ENCODE results near the gene RNF130. TPM values are rescaled to one million over a fixed set of nuclear protein-coding genes. Genes with fewer than 3 reads are reported as not detected.

Gene RNF130
- total and polyA plus RNA-seq, 2 of the 13 experiments (the other 11 are each of a cell fraction or from before 2014, with no cell fraction given): 28.2 to 28.3 TPM

DNA sequence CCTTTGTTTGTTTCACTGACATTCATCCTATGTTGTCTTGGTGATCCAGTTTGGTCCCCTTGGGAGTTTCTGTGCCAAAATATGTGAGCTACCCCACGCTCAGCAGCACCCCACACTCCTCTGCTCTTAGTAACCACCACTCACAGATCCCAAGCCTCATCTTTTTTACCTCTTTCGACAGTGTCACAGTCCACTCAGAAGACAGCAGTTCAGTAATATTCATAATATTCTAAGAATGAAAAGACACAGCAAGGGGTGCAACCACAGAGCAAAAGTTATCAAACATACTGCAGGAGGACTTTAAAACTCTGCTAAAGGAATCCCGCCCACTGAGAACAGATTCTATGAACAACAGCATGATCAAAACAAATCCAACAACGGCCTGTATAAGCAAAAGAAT is 28.2 kb downstream of the RNF130 start (continued):
- no peak for TF ChIP-seq CBX2 (IDR thresholded peaks at IDR 0.05; ENCODE audit: low read depth, low read length)
- no peak for TF ChIP-seq CBX2 (CRISPR knock-in tag; IDR thresholded peaks at IDR 0.05; ENCODE audit: low read depth)

- DNase-seq (ENCODE audit: low spot score): no peak
- Histone ChIP-seq H3K79me2 (ENCODE audit: insufficient read depth, low read length) (peaks cover 2% of the 10 kb centered on the region), H3K9me3 (ENCODE audit: low read length) (no peaks in the 10 kb centered on the region), H4K20me1 (ENCODE audit: insufficient read depth, low read length) (no peaks in the 10 kb centered on the region), H3K4me1 (ENCODE audit: insufficient read depth, low read length) (no peaks in the 10 kb centered on the region), H3K4me3 (replicated peaks in 1 of 3; ENCODE audit: insufficient read depth in 1 of 3, low read depth in 2 of 3, low read length in 3 of 3) (no peak overlapping the region), H3K27ac (ENCODE audit: extremely low read length, insufficient read depth, low read length) (no peak overlapping the region), H2AFZ (ENCODE audit: low read length) (no peak overlapping the region), H3K36me3 (replicated peaks in 1 of 2; ENCODE audit: control insufficient read depth in 1 of 2, insufficient read depth in 2 of 2, low read length in 2 of 2) (peaks cover 2 to 10% of the 10 kb centered on the region in 2 experiments; a peak in 4 of 5 replicates), H3K9ac (ENCODE audit: insufficient read depth, low read depth, low read length) (no peak overlapping the region), H3K27me3 (ENCODE audit: control insufficient read depth in 1 of 2, insufficient read depth in 2 of 2, low read length in 2 of 2) (no peaks in the 10 kb centered on the region), H3K4me2 (ENCODE audit: low read depth, low read length) (no peak overlapping the region)
- CTCF ChIA-PET (ENCODE audit: low intra/inter-chr PET ratio, low total read pairs): no interaction called here
- no peak for ATAC-seq
- 95% methylated on average over 15 of the region's 15 CpGs for WGBS (ENCODE audit: low lambda C conversion rate)
- no peak for FAIRE-seq
- in situ Hi-C loops (cut with HindIII; ENCODE audit: extremely low pct_ligation_motif_present, low pct_unique_long_range_greater_than_20kb) (no loop called here), intact Hi-C loops (cut with micrococcal nuclease; ENCODE audit: unreplicated experiment) (loop anchor here (1.0 kb wide), 1 partner anchor 9 kb away; no protein-coding TSS in a partner anchor)
- POLR2A ChIA-PET: no interaction called here
- no peak for TF ChIP-seq ZBTB38 (CRISPR knock-in tag; IDR thresholded peaks at IDR 0.05)
- TF ChIP-seq NCOR1 (IDR thresholded peaks at IDR 0.05; ENCODE audit: borderline replicate concordance, low read length): no peak
- no peak for TF ChIP-seq ZBTB4 (CRISPR knock-in tag; IDR thresholded peaks at IDR 0.05; ENCODE audit: borderline replicate concordance)
- TF ChIP-seq RARG (CRISPR knock-in tag; IDR thresholded peaks at IDR 0.05; ENCODE audit: low read depth): no peak
- no peak for TF ChIP-seq ZNF556 (CRISPR knock-in tag; IDR thresholded peaks at IDR 0.05; ENCODE audit: borderline replicate concordance)
- TF ChIP-seq SP140L (CRISPR knock-in tag; IDR thresholded peaks at IDR 0.05; ENCODE audit: borderline replicate concordance): no peak
- TF ChIP-seq, protein P1, sequence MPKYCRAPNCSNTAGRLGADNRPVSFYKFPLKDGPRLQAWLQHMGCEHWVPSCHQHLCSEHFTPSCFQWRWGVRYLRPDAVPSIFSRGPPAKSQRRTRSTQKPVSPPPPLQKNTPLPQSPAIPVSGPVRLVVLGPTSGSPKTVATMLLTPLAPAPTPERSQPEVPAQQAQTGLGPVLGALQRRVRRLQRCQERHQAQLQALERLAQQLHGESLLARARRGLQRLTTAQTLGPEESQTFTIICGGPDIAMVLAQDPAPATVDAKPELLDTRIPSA (CRISPR knock-in tag; IDR thresholded peaks at IDR 0.05; ENCODE audit: borderline replicate concordance): no peak
- TF ChIP-seq ADNP (CRISPR knock-in tag; IDR thresholded peaks at IDR 0.05): no peak
- TF ChIP-seq ARHGAP35 (CRISPR knock-in tag; IDR thresholded peaks at IDR 0.05; ENCODE audit: borderline replicate concordance): no peak
- TF ChIP-seq, protein P2, sequence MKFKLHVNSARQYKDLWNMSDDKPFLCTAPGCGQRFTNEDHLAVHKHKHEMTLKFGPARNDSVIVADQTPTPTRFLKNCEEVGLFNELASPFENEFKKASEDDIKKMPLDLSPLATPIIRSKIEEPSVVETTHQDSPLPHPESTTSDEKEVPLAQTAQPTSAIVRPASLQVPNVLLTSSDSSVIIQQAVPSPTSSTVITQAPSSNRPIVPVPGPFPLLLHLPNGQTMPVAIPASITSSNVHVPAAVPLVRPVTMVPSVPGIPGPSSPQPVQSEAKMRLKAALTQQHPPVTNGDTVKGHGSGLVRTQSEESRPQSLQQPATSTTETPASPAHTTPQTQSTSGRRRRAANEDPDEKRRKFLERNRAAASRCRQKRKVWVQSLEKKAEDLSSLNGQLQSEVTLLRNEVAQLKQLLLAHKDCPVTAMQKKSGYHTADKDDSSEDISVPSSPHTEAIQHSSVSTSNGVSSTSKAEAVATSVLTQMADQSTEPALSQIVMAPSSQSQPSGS (CRISPR knock-in tag; IDR thresholded peaks at IDR 0.05): no peak
- no peak for TF ChIP-seq FOXA1 (IDR thresholded peaks at IDR 0.05)
- no peak for TF ChIP-seq FOXA1 (CRISPR knock-in tag; IDR thresholded peaks at IDR 0.05)
- TF ChIP-seq MYC (CRISPR knock-in tag; IDR thresholded peaks at IDR 0.05; ENCODE audit: borderline replicate concordance): no peak
- no TSS peak for BruUV-seq (replicated peaks)
These were observed 30.0 kb downstream of the RNF130 start for GRCh38 chr5:180041301-180042274.
